Adipose tissue (tissue), 3 donors: ENCODE results near the gene CPXM1. TPM values are rescaled to one million over a fixed set of nuclear protein-coding genes. Genes with fewer than 3 reads are reported as not detected.

ENCODE experiments used
- H3K27ac ChIP-seq: one replicate; pipeline ENCODE4 v1.5.1; 2013; ENCODE audit warnings: low read depth, low read length
- WGBS, 3 donors: extraction: QIAGEN DNeasy Blood & Tissue Kit; methylation state at CpG; one replicate each; pipeline ENCODE4 v1.1.7; 2013; 5-methylcytosine and 5-hydroxymethylcytosine counted together
- polyA plus RNA-seq, 3 donors: library from polyadenylated mRNA; stranded (reverse); fragments of 200-250 nt; gene quantifications; one replicate each; pipeline ENCODE4 v1.2.3, GENCODE V29; 2013
- donor health status: healthy with polysubstance abuse.
- donor health status: Bipolar disorder and iron deficiency.
- donor health status: healthy.

Gene CPXM1
- polyA plus RNA-seq, 3 donors: 3.6 to 56.0 (median 38.5) TPM

DNA sequence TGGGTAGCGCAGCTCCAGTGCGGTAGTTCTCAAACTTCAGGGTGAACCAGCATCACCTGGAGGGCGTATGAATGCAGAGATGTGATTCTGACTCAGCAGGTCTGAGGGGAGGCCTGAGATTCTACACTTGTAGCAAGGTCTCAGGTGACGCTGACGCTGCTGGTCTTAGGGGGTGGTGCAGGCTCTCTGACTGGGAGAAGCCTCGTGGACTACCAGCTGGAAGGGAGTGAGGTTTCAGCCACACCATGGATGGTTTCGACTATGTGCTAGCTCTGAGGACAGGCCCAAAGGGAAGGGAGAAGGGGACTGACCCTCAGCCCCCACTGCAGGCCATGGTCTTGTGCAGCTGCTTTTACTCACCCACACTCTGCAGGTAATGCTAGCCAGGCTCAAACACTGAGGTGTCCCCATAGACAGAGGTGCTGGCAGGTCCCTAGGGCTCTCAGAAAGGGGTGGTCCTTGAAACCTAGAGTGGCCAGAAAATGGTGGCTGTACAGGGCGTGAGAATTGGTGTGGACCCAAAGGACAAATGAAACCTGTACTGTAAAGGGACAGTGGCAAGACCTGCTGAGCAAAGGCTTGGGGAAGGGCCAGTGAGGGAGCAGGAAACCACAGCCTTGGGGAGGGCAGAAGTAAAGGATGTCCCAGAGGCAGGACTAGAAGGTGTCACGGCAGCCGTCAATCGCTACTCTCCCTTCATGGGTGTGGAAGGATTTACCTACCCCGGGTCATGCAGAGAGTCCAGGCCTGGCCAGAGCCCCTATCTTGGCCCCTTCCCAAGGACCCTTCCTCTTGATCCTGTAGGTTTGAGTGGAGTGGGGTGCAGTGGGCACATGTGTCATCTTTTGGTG is 55.1 kb downstream of the CPXM1 start:
- no peak overlapping the region for H3K27ac ChIP-seq
- WGBS, 3 donors: 74 to 85% (median 78%) methylated on average over 12 of the region's 12 CpGs

Other genes starting within 250 kb of the CPXM1 start
- 100 to 1,000 TPM in 2 of 3 donors, 10 to 100 TPM in 1; 70.0 to 161 (median 105) TPM for gene NOP56, start 148.0 kb downstream of the CPXM1 start, polyA plus RNA-seq
- 100 to 1,000 TPM in 1 of 3 donors, 10 to 100 TPM in 2; 59.1 to 116 (median 72.9) TPM for gene IDH3B, start 136.4 kb downstream of the CPXM1 start, polyA plus RNA-seq
- 1 to 10 TPM; 4.3 to 7.0 (median 4.7) TPM for gene EBF4, start 107.8 kb downstream of the CPXM1 start, polyA plus RNA-seq
- gene C20orf141, start 14.4 kb upstream of the CPXM1 start, polyA plus RNA-seq: 1 to 10 TPM in 2 of 3 donors, not detected in 1; 1.4 to 2.0 TPM
- not detected for gene TMEM239, start 15.7 kb upstream of the CPXM1 start, polyA plus RNA-seq
- gene PCED1A, start 40.0 kb upstream of the CPXM1 start, polyA plus RNA-seq: 10 to 100 TPM; 21.1 to 40.4 (median 36.3) TPM
- 10 to 100 TPM; 25.1 to 34.2 (median 29.8) TPM for gene VPS16, start 40.1 kb upstream of the CPXM1 start, polyA plus RNA-seq
- gene PTPRA, start 72.9 kb upstream of the CPXM1 start, polyA plus RNA-seq: 10 to 100 TPM; 15.7 to 31.1 (median 30.8) TPM
- gene GNRH2, start 243.0 kb upstream of the CPXM1 start, polyA plus RNA-seq: not detected
- 10 to 100 TPM; 37.0 to 68.4 (median 46.9) TPM for gene MRPS26, start 245.4 kb upstream of the CPXM1 start, polyA plus RNA-seq